CD14-positive monocyte (primary cell): ENCODE data around the gene UBR2. TPM values are rescaled to one million over a fixed set of nuclear protein-coding genes. Genes with fewer than 3 reads are reported as not detected.

Experiments used
- DNase-seq, 3 donors: peaks; one replicate each; pipeline ENCODE4 v3.0.0-alpha.2; 2011 to 2022
- H2AFZ ChIP-seq: 2 replicates; pipeline ENCODE4 v1.6.0; 2012; ENCODE audit warnings: mild to moderate bottlenecking, low read depth, low read length, inconsistent platforms; ENCODE audit not compliant: insufficient read depth, poor library complexity, severe bottlenecking
- H3K27ac ChIP-seq, 2 donors: 1 replicate in 1 of 2; 2 replicates in 1 of 2; pipeline ENCODE4 v1.5.1; 2012 to 2013; ENCODE audit warnings: low read length in 2 of 2, control low read depth in 1 of 2, inconsistent platforms in 1 of 2, low read depth in 1 of 2, mild to moderate bottlenecking in 1 of 2
- H3K27me3 ChIP-seq, 2 donors: one replicate each; pipeline versions ENCODE4 v1.6.0 to v1.6.1; 2011 to 2013; ENCODE audit warnings: low read length in 2 of 2; ENCODE audit not compliant: control insufficient read depth in 2 of 2, insufficient read depth in 2 of 2
- H3K36me3 ChIP-seq, 2 donors: replicated peaks in 1 of 2; 1 replicate in 1 of 2; 2 replicates in 1 of 2; pipeline versions ENCODE4 v1.5.1 to v1.6.1; 2012 to 2013; ENCODE audit warnings: low read length in 2 of 2, control low read depth in 1 of 2, inconsistent platforms in 1 of 2, mild to moderate bottlenecking in 1 of 2; ENCODE audit not compliant: insufficient read depth in 2 of 2, control insufficient read depth in 1 of 2
- H3K4me1 ChIP-seq, 2 donors: 1 replicate in 1 of 2; 2 replicates in 1 of 2; pipeline versions ENCODE4 v1.5.1 to v1.6.1; 2012 to 2013; ENCODE audit warnings: low read length in 2 of 2, control low read depth in 1 of 2, inconsistent platforms in 1 of 2, mild to moderate bottlenecking in 1 of 2, moderate library complexity in 1 of 2; ENCODE audit not compliant: insufficient read depth in 2 of 2, control insufficient read depth in 1 of 2
- H3K4me2 ChIP-seq: replicated peaks from 2 replicates; pipeline ENCODE3; 2012; ENCODE audit warnings: low read length, moderate library complexity, mild to moderate bottlenecking; ENCODE audit not compliant: poor library complexity, severe bottlenecking; ENCODE audit errors: extremely low read depth
- H3K4me3 ChIP-seq, 3 experiments: fragments of 200-600 bp in 1 of 3; sonication (generic) in 1 of 3; replicated peaks in 1 of 3; 1 replicate in 2 of 3; 2 replicates in 1 of 3; pipeline ENCODE4 v1.5.1; 2011 to 2013; ENCODE audit warnings: low read length in 3 of 3, mild to moderate bottlenecking in 3 of 3, control low read depth in 2 of 3, low read depth in 2 of 3, inconsistent platforms in 1 of 3, moderate library complexity in 1 of 3
- H3K79me2 ChIP-seq: 2 replicates; pipeline ENCODE4 v1.6.0; 2012; ENCODE audit warnings: mild to moderate bottlenecking, control low read depth, inconsistent platforms, low read length, moderate library complexity; ENCODE audit not compliant: insufficient read depth
- H3K9ac ChIP-seq: 2 replicates; pipeline ENCODE4 v1.6.0; 2017; ENCODE audit warnings: low read length, mild to moderate bottlenecking; ENCODE audit not compliant: insufficient read depth, poor library complexity, severe bottlenecking
- H3K9me3 ChIP-seq, 2 donors: replicated peaks in 1 of 2; 1 replicate in 1 of 2; 2 replicates in 1 of 2; pipeline versions ENCODE4 v1.5.1 to v1.6.1; 2012 to 2013; ENCODE audit warnings: low read length in 2 of 2, control low read depth in 1 of 2; ENCODE audit not compliant: control insufficient read depth in 1 of 2, insufficient read depth in 1 of 2
- H4K20me1 ChIP-seq: 2 replicates; pipeline ENCODE4 v1.6.0; 2012; ENCODE audit warnings: mild to moderate bottlenecking, low read length, control low read depth, moderate library complexity; ENCODE audit not compliant: insufficient read depth
- H3K27ac Mint-ChIP-seq, 7 donors: one replicate each; pipeline ENCODE4 v1.8.0; 2020; ENCODE audit warnings: mild to moderate bottlenecking in 7 of 7, mixed read lengths in 7 of 7, moderate library complexity in 6 of 7, inconsistent platforms in 2 of 7
- H3K27me3 Mint-ChIP-seq, 3 donors: one replicate each; pipeline ENCODE4 v1.8.0; 2021 to 2022; ENCODE audit warnings: low read depth in 3 of 3, mild to moderate bottlenecking in 3 of 3, mixed read lengths in 3 of 3, moderate library complexity in 3 of 3, inconsistent platforms in 1 of 3
- H3K36me3 Mint-ChIP-seq, 2 donors: one replicate each; pipeline ENCODE4 v1.8.0; 2020; ENCODE audit warnings: mixed read lengths in 2 of 2, inconsistent platforms in 1 of 2, mild to moderate bottlenecking in 1 of 2
- H3K4me1 Mint-ChIP-seq: one replicate; pipeline ENCODE4 v1.8.0; 2020; ENCODE audit warnings: mild to moderate bottlenecking, mixed read lengths
- H3K4me3 Mint-ChIP-seq, 2 donors: one replicate each; pipeline ENCODE4 v1.8.0; 2020; ENCODE audit warnings: mild to moderate bottlenecking in 2 of 2, mixed read lengths in 2 of 2, moderate library complexity in 1 of 2
- H3K9me3 Mint-ChIP-seq, 7 donors: one replicate each; pipeline ENCODE4 v1.8.0; 2020 to 2022; ENCODE audit warnings: mixed read lengths in 7 of 7, mild to moderate bottlenecking in 6 of 7, moderate library complexity in 6 of 7, inconsistent platforms in 2 of 7
- WGBS: methylation state at CpG from one replicate; pipeline ENCODE4 v1.1.5; 2013; ENCODE audit warnings: missing lambda C conversion rate; ENCODE audit not compliant: insufficient coverage; 5-methylcytosine and 5-hydroxymethylcytosine counted together
- intact Hi-C, 2 donors: fragments of 100-400 bp; cut with micrococcal nuclease; formaldehyde crosslinking; loops; one replicate each; pipeline versions ENCODE4 v1.15.0 to v1.15.1; 2023
- polyA plus RNA-seq, 3 donors: library from polyadenylated mRNA; depleted of rRNA in 1 of 3; unstranded in 2 of 3; stranded (reverse) in 1 of 3; fragments of 300-500 nt in 2 of 3; fragments of >200 nt in 1 of 3; fragmentation: Illumina TruSeq in 2 of 3; gene quantifications; 1 replicate in 2 of 3; 2 replicates in 1 of 3; pipeline ENCODE4 v1.2.3, GENCODE V29; 2012 to 2021
- TF ChIP-seq, protein P1 (sequence below): fragments of 200-600 bp; IDR thresholded peaks from one replicate; pipeline ENCODE4 v1.8.0; 2022; ENCODE audit warnings: antibody characterized with exemption, mild to moderate bottlenecking

UBR2 gene
- polyA plus RNA-seq, 3 donors, result 9.0 to 17.8 (median 12.8) TPM

DNA sequence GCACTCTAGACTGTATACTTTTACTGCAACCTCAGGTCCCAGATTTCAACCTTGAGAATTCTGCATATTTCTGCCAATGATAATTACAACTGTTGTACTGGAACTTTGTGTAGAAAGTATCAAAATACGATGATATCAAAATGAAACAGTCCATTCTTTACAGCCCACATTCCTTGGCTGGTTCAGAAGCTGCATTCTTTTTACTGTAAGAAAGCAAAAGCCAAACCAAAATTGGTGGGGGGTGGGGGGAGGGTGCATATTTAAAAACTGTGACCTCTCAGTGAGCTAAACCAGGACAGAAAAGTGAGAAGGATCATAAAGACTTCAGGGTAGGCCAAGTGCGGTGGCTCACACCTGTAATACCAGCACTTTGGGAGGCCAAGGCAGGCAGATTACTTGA is 41.8 kb upstream of the UBR2 start:
- Histone ChIP-seq H2AFZ (no peak overlapping the region), H3K27ac (no peak overlapping the region), H3K4me3 (no peak overlapping the region), H3K4me1 (peaks cover 9 to 13% of the 10 kb centered on the region in 2 donors), H4K20me1 (no peaks in the 10 kb centered on the region), H3K9me3 (peaks cover 0 to 5% of the 10 kb centered on the region in 2 donors), H3K79me2 (no peaks in the 10 kb centered on the region), H3K4me2 (no peak overlapping the region), H3K36me3 (no peaks in the 10 kb centered on the region), H3K9ac (no peak overlapping the region), H3K27me3 (no peaks in the 10 kb centered on the region)
- Mint-ChIP-seq H3K4me3 (no peak overlapping the region), H3K27me3 (peaks cover 0 to 3% (median 1%) of the 10 kb centered on the region in 3 donors), H3K36me3 (no peaks in the 10 kb centered on the region), H3K4me1 (peaks cover 19% of the 10 kb centered on the region), H3K27ac (no peak overlapping the region), H3K9me3 (peaks cover 0 to 6% (median 0%) of the 10 kb centered on the region in 7 donors)
- TF ChIP-seq, protein P1, sequence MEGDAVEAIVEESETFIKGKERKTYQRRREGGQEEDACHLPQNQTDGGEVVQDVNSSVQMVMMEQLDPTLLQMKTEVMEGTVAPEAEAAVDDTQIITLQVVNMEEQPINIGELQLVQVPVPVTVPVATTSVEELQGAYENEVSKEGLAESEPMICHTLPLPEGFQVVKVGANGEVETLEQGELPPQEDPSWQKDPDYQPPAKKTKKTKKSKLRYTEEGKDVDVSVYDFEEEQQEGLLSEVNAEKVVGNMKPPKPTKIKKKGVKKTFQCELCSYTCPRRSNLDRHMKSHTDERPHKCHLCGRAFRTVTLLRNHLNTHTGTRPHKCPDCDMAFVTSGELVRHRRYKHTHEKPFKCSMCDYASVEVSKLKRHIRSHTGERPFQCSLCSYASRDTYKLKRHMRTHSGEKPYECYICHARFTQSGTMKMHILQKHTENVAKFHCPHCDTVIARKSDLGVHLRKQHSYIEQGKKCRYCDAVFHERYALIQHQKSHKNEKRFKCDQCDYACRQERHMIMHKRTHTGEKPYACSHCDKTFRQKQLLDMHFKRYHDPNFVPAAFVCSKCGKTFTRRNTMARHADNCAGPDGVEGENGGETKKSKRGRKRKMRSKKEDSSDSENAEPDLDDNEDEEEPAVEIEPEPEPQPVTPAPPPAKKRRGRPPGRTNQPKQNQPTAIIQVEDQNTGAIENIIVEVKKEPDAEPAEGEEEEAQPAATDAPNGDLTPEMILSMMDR, result no peak
- intact Hi-C loops, result no loop called here
- DNase-seq, result no peak
- WGBS, result no CpG with 5 or more reads among the region's 2 CpGs

DNA sequence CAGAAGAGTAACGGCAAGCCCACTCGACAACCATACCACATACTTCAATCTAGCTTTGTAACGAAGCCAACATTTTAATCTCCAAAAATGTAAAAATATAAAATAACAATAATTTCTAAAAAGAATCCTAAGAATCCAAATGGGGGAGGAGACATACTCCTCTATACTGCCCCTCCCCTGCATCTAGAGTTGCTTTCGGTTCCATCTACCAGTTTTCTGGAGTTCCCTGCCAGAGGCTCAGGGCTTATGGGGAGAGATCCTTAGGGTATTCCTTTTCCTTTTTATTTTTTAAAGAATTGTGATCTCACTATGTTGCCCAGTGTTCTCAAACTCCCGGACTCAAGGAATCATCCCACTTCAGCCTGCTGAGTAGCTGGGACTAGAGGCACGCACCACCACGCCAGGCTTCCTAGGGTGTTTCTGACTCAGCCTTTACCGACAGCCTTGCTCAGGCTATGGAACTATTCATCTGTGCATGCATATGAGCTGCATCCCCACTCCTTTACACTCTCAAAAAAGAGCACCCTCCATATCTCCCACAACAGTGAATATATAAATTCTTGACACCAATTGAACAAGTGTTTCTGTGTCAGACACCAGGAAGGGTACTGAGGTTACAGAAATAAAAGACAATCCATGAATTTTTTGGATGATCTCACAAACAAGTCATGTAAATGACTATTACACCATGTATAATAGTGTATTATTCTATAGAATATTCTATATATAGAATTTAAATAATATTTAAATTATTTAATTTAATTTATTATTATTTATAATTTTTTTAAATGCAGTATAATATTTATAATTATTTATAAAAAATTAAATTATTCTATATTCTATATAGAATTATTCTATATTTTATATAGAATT is 40.7 kb upstream of the UBR2 start:
- 91% methylated on average over 3 of the region's 8 CpGs for WGBS
- intact Hi-C loops, result no loop called here
- H3K27ac ChIP-seq, result no peak overlapping the region
- H3K9me3 ChIP-seq, result peaks cover 0 to 5% of the 10 kb centered on the region in 2 donors
- TF ChIP-seq, protein P1, result no peak
- H3K4me1 ChIP-seq, result peaks cover 9 to 13% of the 10 kb centered on the region in 2 donors
- no peak overlapping the region for H3K4me2 ChIP-seq
- H3K27me3 Mint-ChIP-seq, result peaks cover 0 to 3% (median 1%) of the 10 kb centered on the region in 3 donors
- DNase-seq, result no peak
- H3K79me2 ChIP-seq, result no peaks in the 10 kb centered on the region
- no peak overlapping the region for H3K9ac ChIP-seq
- H2AFZ ChIP-seq, result no peak overlapping the region
- no peak overlapping the region for H3K4me3 Mint-ChIP-seq
- H3K27ac Mint-ChIP-seq, result no peak overlapping the region
- no peak overlapping the region for H3K4me3 ChIP-seq
- H3K9me3 Mint-ChIP-seq, result peaks cover 0 to 6% (median 0%) of the 10 kb centered on the region in 7 donors
- H3K36me3 ChIP-seq, result no peaks in the 10 kb centered on the region
- no peaks in the 10 kb centered on the region for H3K27me3 ChIP-seq
- H3K36me3 Mint-ChIP-seq, result no peaks in the 10 kb centered on the region
- H3K4me1 Mint-ChIP-seq, result peaks cover 19% of the 10 kb centered on the region
- no peaks in the 10 kb centered on the region for H4K20me1 ChIP-seq
